GM18951 (cell line): Measurements from ENCODE around the gene PICALM.

Experiments
- POLR2A ChIP-seq: IDR thresholded peaks from 4 replicates; pipeline ENCODE4 v1.6.1; 2011; ENCODE audit warnings: mild to moderate bottlenecking; ENCODE audit not compliant: insufficient read length, insufficient read depth; ENCODE audit errors: extremely low read depth
- in situ Hi-C: fragments of 300-500 bp; cut with MboI; formaldehyde crosslinking; loops from one replicate; pipeline ENCODE4 v1.12.0; 2022; ENCODE audit warnings: low sequenced_read_pairs, mixed read lengths, inconsistent platforms; ENCODE audit not compliant: unreplicated experiment

PICALM gene

GRCh38 chr11:86015699-86016098 is 53.2 kb downstream of the PICALM start:
- TF ChIP-seq POLR2A = no peak
- in situ Hi-C loops = no loop called here

GRCh38 chr11:86014221-86014620 is 54.7 kb downstream of the PICALM start:
- in situ Hi-C loops = no loop called here
- no peak for TF ChIP-seq POLR2A

- no peak for TF ChIP-seq POLR2A
- in situ Hi-C loops = no loop called here
These were observed 55.2 kb downstream of the PICALM start for GRCh38 chr11:86013713-86014112.

- in situ Hi-C loops = no loop called here
These were observed 57.7 kb downstream of the PICALM start for GRCh38 chr11:86011175-86011574.

GRCh38 chr11:86003654-86004053 is 65.2 kb downstream of the PICALM start:
- in situ Hi-C loops = no loop called here
- TF ChIP-seq POLR2A = no peak

More at GRCh38 chr11:86011175-86011574, 57.7 kb downstream of the PICALM start:
- no peak for TF ChIP-seq POLR2A

- TF ChIP-seq POLR2A = no peak
- in situ Hi-C loops = no loop called here
These were observed 66.5 kb downstream of the PICALM start for GRCh38 chr11:86002431-86002830.

- TF ChIP-seq POLR2A = no peak
- in situ Hi-C loops = no loop called here
These were observed 77.4 kb downstream of the PICALM start for GRCh38 chr11:85991508-85991907.

GRCh38 chr11:85989746-85990145 is 79.1 kb downstream of the PICALM start:
- no peak for TF ChIP-seq POLR2A
- in situ Hi-C loops = no loop called here

- no peak for TF ChIP-seq POLR2A
- in situ Hi-C loops = no loop called here
These were observed 80.1 kb downstream of the PICALM start for GRCh38 chr11:85988780-85989179.

- no peak for TF ChIP-seq POLR2A
These were observed 91.1 kb downstream of the PICALM start for GRCh38 chr11:85977751-85978160.

GRCh38 chr11:85976525-85976924 is 92.4 kb downstream of the PICALM start:
- no peak for TF ChIP-seq POLR2A
- in situ Hi-C loops = no loop called here

More at GRCh38 chr11:85977751-85978160, 91.1 kb downstream of the PICALM start:
- in situ Hi-C loops = no loop called here

- TF ChIP-seq POLR2A = no peak
- in situ Hi-C loops = no loop called here
These were observed 94.8 kb downstream of the PICALM start for GRCh38 chr11:85974122-85974521.

GRCh38 chr11:85970593-85970992 is 98.3 kb downstream of the PICALM start:
- no peak for TF ChIP-seq POLR2A
- in situ Hi-C loops = no loop called here

- TF ChIP-seq POLR2A = no peak
- in situ Hi-C loops = no loop called here
These were observed 101.4 kb downstream of the PICALM start for GRCh38 chr11:85967457-85967856.

- TF ChIP-seq POLR2A = no peak
- in situ Hi-C loops = no loop called here
These were observed 103.7 kb downstream of the PICALM start for GRCh38 chr11:85965202-85965601.
